Measurements from ENCODE around the gene SHMT2.
"Not testable (repeated sequence)": the region's sequence is repeated elsewhere in the genome, so short reads cannot be mapped to it uniquely, and the experiment has no call there.

Gene SHMT2

GRCh38 chr12:57272337-57273151 lies 43.0 kb downstream of the SHMT2 start:
- DNase-seq = no peak

GRCh38 chr12:57273516-57273915 lies 44.0 kb downstream of the SHMT2 start:
- no peak for DNase-seq

- DNase-seq = not testable (repeated sequence)
Measured at GRCh38 chr12:57276233-57276632, 46.7 kb downstream of the SHMT2 start.

DNA sequence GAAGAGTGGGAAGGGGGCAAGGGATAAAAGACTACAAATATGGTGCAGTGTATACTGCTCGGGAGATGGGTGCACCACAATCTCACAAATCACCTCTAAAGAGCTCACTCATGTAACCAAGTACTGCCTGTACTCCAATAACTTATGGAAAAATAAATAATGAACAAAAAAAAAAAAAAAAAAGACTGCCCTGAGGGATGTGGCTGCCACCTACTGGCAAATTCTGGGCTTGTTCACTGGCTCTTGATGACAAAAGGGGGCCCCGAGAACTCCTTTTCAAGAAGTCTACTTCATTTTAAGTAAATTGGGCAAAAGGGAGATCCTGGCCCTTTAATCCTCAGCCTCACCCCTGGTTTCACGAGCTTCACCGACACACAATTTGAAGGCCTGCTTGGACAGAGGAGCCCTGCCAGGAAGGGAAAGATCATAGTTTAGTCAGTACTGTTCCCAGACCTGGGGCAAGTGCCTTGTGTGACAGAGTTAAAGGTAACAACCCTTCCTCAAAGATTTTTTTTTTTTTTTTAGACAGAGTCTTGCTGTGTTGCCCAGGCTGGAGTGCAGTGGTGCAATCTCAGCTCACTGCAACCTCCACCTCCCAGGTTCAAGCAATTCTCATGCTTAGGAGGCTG lies 47.5 kb downstream of the SHMT2 start:
- DNase-seq = no peak

DNA sequence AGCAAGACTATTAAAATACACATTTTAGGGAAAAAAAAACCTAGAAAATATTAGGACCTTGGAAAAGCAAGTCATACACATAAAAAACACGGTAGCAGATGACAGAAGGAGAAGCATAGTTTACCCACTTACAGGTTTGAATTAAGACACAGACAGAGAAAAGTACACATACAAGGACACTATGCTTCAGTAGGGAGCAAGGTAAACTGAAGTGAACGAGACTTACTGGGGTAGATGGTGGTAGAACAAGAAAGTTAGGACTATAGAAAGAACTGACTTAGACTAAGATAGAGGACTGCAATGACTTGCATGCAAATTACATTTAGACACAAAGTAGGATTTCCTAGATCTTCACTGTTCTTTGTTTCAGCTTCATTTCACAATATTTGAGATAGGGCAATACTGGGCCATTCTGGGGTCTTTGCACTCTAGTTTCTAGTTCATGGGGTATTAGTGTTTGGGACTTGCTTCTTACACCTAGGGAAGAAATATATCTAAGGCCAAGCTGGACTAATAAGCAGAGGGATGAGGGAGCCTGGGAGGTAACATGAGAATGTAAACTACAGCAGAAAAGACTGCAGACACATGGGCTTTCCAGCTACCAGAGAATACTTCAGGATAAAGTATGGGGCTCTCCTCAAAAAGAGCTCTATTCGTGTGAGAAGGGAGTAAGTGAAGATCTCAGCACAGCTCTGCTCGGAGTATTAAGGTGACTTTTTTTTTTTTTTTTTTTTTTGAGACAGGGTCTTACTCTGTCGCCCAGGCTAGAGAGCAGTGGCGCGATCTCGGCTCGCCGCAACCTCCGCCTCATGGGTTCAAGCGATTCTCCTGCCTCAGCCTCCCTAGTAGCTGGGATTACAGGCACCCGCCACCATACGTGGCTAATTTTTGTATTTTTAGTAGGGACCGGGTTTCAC lies 49.2 kb downstream of the SHMT2 start:
- no peak for DNase-seq

DNA sequence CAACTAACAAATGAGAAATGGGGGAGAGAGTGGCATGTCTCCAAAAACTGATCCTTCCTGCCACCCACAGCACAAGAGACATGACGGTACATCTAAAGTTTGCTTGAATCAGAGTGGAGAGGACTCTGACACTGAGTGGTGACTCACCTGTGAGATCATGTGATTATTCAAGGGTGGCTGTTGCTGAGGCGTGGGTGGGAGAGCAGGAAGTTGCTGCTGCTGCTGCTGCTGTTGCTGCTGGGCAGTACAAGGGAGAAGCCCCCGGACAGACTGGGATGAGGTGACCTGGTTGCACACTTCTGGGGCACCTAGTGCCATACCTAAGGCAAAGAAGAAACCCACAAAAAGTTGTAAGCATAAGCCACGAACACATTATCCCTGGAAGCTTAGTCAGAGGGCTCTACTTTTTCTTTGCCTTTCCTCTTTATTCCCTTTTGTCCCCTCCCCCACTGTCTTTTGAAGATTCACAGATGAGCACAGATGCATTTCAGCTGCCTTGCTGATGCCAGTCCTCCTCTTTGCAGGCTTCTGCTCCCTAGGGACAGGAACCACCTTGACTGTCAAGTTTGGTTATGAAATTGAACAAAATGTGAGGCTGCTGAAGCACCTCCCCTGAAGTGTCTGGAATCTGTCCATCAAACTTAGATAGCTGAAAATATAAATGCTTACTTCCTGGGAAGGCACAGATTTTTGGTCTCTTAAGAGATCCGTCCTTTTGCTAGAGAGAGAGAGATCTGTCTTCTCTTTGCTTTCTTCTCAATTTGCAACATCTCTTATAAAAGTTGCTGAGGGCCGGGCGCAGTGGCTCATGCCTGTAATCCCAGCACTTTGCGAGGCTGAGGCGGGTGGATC lies 50.9 kb downstream of the SHMT2 start:
- DNase-seq = peak; percentile 69

DNA sequence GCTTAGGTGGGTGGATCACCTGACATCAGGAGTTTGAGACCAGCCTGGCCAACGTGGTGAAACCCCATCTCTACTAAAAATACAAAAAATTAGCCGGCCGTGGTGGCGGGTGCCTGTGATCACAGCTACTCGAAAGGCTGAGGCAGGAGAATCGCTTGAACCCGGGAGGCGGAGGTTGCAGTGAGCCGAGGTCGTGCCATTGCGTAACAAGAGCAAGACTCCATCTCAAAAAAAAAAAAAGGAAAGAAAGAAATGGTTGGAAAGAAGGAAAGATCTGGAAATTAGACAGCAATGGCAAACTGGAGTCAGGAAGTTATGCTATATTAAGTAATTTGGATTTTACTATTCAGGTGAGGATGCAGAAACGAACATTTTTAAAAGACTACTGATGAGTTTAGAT lies 52.6 kb downstream of the SHMT2 start:
- not testable (repeated sequence) for DNase-seq

All from CD4-positive, alpha-beta T cell treated with Interleukin-15 for 1 hour (primary cell).